HCT116 (cell line): ENCODE results near the gene CA12. TPM values are rescaled to one million over a fixed set of nuclear protein-coding genes. Genes with fewer than 3 reads are reported as not detected.

ENCODE experiments used
- ATAC-seq: fragments of 200-7000 bp; cut with Tn5 transposase; 2 replicates; pipeline ENCODE4 v1.9.1; 2020; ENCODE audit warnings: mild to moderate bottlenecking, moderate library complexity
- BruUV-seq: library from RNA; stranded (reverse); fragments of 400-500 nt; replicated peaks from 2 replicates; lab custom pipeline; 2021; lab: Mats Ljungman, UMichigan
- CTCF ChIA-PET: fragments of 300-600 bp; sonication (Branson Sonifier 250); formaldehyde crosslinking; loops from one replicate; lab custom pipeline; 2021; ENCODE audit warnings: antibody characterized with exemption; lab: Charles Lee
- POLR2A ChIA-PET: fragments of 300-600, 350-600 bp; sonication (Branson Sonifier 250); formaldehyde crosslinking; loops from one replicate; lab custom pipeline; 2021; ENCODE audit warnings: antibody characterized with exemption; lab: Charles Lee
- RAD21 ChIA-PET, 2 experiments: fragments of 300-600 bp; sonication (Branson Sonifier 250); formaldehyde crosslinking; loops; one replicate each; lab custom pipeline; 2023; ENCODE audit warnings: low total read pairs in 2 of 2; ENCODE audit not compliant: uncharacterized antibody in 2 of 2, unreplicated experiment in 2 of 2, low non-redundant PET in 1 of 2; lab: Charles Lee
- DNase-seq: peaks from one replicate; pipeline ENCODE4 v3.0.0-alpha.2; 2010; ENCODE audit warnings: low read depth, low spot score
- H2AFZ ChIP-seq: fragments of 200-600 bp; shearing (Covaris generic), sonication (generic); 2 replicates; pipeline ENCODE4 v1.6.1; 2017; ENCODE audit warnings: low read depth, mixed run types, mixed read lengths, antibody characterized with exemption, low read length; ENCODE audit not compliant: poor library complexity, severe bottlenecking
- H3K27ac ChIP-seq: 2 replicates; pipeline ENCODE4 v1.5.1; 2012; ENCODE audit warnings: low read depth, low read length
- H3K27me3 ChIP-seq: fragments of 200-600 bp; sonication (generic); 2 replicates; pipeline ENCODE4 v1.6.1; 2016; ENCODE audit warnings: mixed run types, low read length, mixed read lengths; ENCODE audit not compliant: insufficient read depth
- H3K36me3 ChIP-seq, 2 experiments: fragments of 200-500 bp in 1 of 2; fragments of 200-600 bp in 1 of 2; sonication (Bioruptor generic) in 1 of 2; sonication (generic) in 1 of 2; 2 replicates each; pipeline versions ENCODE4 v1.5.1 to v1.6.1; 2014 to 2016; ENCODE audit warnings: low read length in 2 of 2, inconsistent platforms in 1 of 2, mixed read lengths in 1 of 2, mixed run types in 1 of 2; ENCODE audit not compliant: insufficient read depth in 2 of 2, control insufficient read depth in 1 of 2
- H3K4me1 ChIP-seq, 2 experiments: fragments of 200-600 bp in 1 of 2; sonication (generic) in 1 of 2; 2 replicates each; pipeline versions ENCODE4 v1.5.1 to v1.6.1; 2012 to 2017; ENCODE audit warnings: low read length in 2 of 2, inconsistent platforms in 1 of 2, mild to moderate bottlenecking in 1 of 2, mixed read lengths in 1 of 2, mixed run types in 1 of 2, moderate library complexity in 1 of 2; ENCODE audit not compliant: insufficient read depth in 2 of 2, control insufficient read depth in 1 of 2
- H3K4me2 ChIP-seq: fragments of 200-600 bp; sonication (generic); 2 replicates; pipeline ENCODE4 v1.6.1; 2017; ENCODE audit warnings: mixed run types, low read length, mixed read lengths
- H3K4me3 ChIP-seq, 2 experiments: fragments of 200-600 bp in 1 of 2; sonication (generic) in 1 of 2; replicated peaks in 1 of 2; 2 replicates each; pipeline ENCODE4 v1.5.1; 2011 to 2016; ENCODE audit warnings: low read length in 2 of 2, control low read depth in 1 of 2, low read depth in 1 of 2, mild to moderate bottlenecking in 1 of 2, mixed read lengths in 1 of 2, mixed run types in 1 of 2
- H3K79me2 ChIP-seq: fragments of 200-600 bp; sonication (generic); 2 replicates; pipeline ENCODE4 v1.6.1; 2017; ENCODE audit warnings: mild to moderate bottlenecking, mixed run types, low read length, moderate library complexity, mixed read lengths; ENCODE audit not compliant: insufficient read depth
- H3K9ac ChIP-seq: fragments of 200-600 bp; sonication (generic); 2 replicates; pipeline ENCODE4 v1.6.1; 2016; ENCODE audit warnings: low read length, mixed read lengths
- H3K9me2 ChIP-seq: fragments of 200-600 bp; sonication (generic), shearing (Covaris generic); 2 replicates; pipeline ENCODE4 v1.6.1; 2017; ENCODE audit warnings: mixed run types, mild to moderate bottlenecking, moderate library complexity; ENCODE audit not compliant: insufficient read depth
- H3K9me3 ChIP-seq, 2 experiments: fragments of 200-500 bp in 1 of 2; fragments of 200-600 bp in 1 of 2; sonication (Bioruptor generic) in 1 of 2; sonication (generic) in 1 of 2; 2 replicates each; pipeline ENCODE4 v1.6.1; 2014 to 2017; ENCODE audit warnings: low read length in 2 of 2, mixed read lengths in 2 of 2, inconsistent platforms in 1 of 2, low read depth in 1 of 2, mild to moderate bottlenecking in 1 of 2, mixed run types in 1 of 2, moderate library complexity in 1 of 2; ENCODE audit not compliant: control insufficient read depth in 1 of 2, insufficient read depth in 1 of 2
- H4K20me1 ChIP-seq: fragments of 200-600 bp; sonication (generic), shearing (Covaris generic); 2 replicates; pipeline ENCODE4 v1.6.1; 2017; ENCODE audit warnings: mixed run types, mild to moderate bottlenecking, moderate library complexity; ENCODE audit not compliant: insufficient read depth
- EGR1 ChIP-seq: IDR thresholded peaks from 2 replicates; pipeline ENCODE4 v1.6.1; 2012; ENCODE audit warnings: low read depth
- ELF1 ChIP-seq: IDR thresholded peaks from 2 replicates; pipeline ENCODE4 v1.6.1; 2012; ENCODE audit warnings: low read depth, borderline replicate concordance
- EZH2phosphoT487 ChIP-seq: fragments of 200-600 bp; IDR thresholded peaks from 2 replicates; pipeline ENCODE4 v1.6.1; 2018; ENCODE audit warnings: antibody characterized with exemption, borderline replicate concordance
- FOSL1 ChIP-seq: IDR thresholded peaks from 2 replicates; pipeline ENCODE4 v1.6.1; 2012; ENCODE audit warnings: low read depth
- JUND ChIP-seq: IDR thresholded peaks from 2 replicates; pipeline ENCODE4 v1.6.1; 2012
- POLR2AphosphoS5 ChIP-seq: IDR thresholded peaks from 2 replicates; pipeline ENCODE4 v1.6.1; 2011; ENCODE audit warnings: mild to moderate bottlenecking, low read depth, low read length, moderate library complexity
- REST ChIP-seq: IDR thresholded peaks from 2 replicates; pipeline ENCODE4 v1.6.1; 2012; ENCODE audit warnings: low read depth
- SP1 ChIP-seq: IDR thresholded peaks from 2 replicates; pipeline ENCODE4 v1.6.1; 2012; ENCODE audit warnings: low read depth
- YY1 ChIP-seq: IDR thresholded peaks from 2 replicates; pipeline ENCODE4 v1.6.1; 2011; ENCODE audit warnings: low read length, low read depth, moderate library complexity, mild to moderate bottlenecking; ENCODE audit not compliant: insufficient replicate concordance; ENCODE audit errors: extremely low read depth
- ZNF274 ChIP-seq: fragments of 200-500 bp; sonication (Bioruptor generic); IDR thresholded peaks from 2 replicates; pipeline ENCODE4 v1.6.1; 2014; ENCODE audit warnings: mild to moderate bottlenecking, low read depth, low read length, inconsistent platforms
- intact Hi-C: fragments of 100-400 bp; cut with micrococcal nuclease; formaldehyde crosslinking; loops from 2 replicates; pipeline ENCODE4 v1.10.0; 2022
- total RNA-seq: library from RNA; stranded (reverse); gene quantifications from one replicate; pipeline ENCODE4 v1.2.1, GENCODE V29; 2021; ENCODE audit not compliant: unreplicated experiment

The CA12 gene
- total RNA-seq, 1 experiment from 2014 or later, result 1.8 TPM

DNA sequence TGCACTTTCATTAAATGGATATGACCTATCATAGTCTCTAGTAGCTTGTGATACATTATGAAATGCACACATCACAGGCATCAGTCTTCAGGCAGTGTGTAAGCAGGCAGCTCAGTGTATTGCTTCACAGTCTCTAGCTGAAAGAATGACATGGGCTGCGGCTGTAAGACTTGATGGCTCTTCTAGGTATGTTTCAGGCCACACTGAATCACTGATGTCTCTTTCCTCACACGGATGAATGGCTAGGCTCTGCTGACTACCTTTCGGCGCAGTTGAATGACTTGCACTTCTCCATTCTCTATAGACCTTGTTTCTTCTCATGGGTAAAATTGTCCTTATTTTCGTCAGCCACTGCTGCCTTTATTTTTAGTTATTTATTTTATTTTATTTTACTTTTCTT is 88.9 kb downstream of the CA12 start (continued):
- TF ChIP-seq REST (no peak), EZH2phosphoT487 (no peak), YY1 (no peak), JUND (no peak), FOSL1 (no peak)

GRCh38 chr15:63292241-63292640 is 89.4 kb downstream of the CA12 start:
- DNase-seq (no peak), ATAC-seq (no peak)
- no peaks in the 10 kb centered on the region for H4K20me1 ChIP-seq
- TF ChIP-seq JUND, result no peak
- no peak for TF ChIP-seq POLR2AphosphoS5
- no peak for TF ChIP-seq SP1
- no peak for TF ChIP-seq EGR1
- TF ChIP-seq ZNF274, result no peak
- no peak for TF ChIP-seq ELF1
- RAD21 ChIA-PET, result no interaction called here
- CTCF ChIA-PET, result interaction anchor here (2.4 kb wide), 1 partner anchor 110 kb away, joined by 17 read pairs; no protein-coding TSS in a partner anchor
- no peak overlapping the region for H3K9ac ChIP-seq
- no TSS peak for BruUV-seq
- H3K9me3 ChIP-seq, result no peaks in the 10 kb centered on the region
- intact Hi-C loops, result no loop called here
- H3K27me3 ChIP-seq, result no peaks in the 10 kb centered on the region
- H3K36me3 ChIP-seq, result no peaks in the 10 kb centered on the region
- POLR2A ChIA-PET, result no interaction called here
- H3K4me3 ChIP-seq, result no peak overlapping the region
- H2AFZ ChIP-seq, result no peak overlapping the region
- no peaks in the 10 kb centered on the region for H3K79me2 ChIP-seq
- no peak overlapping the region for H3K27ac ChIP-seq
- H3K4me1 ChIP-seq, result peaks cover 0 to 7% of the 10 kb centered on the region in 2 experiments; a peak in 2 of 4 replicates
- H3K9me2 ChIP-seq, result no peaks in the 10 kb centered on the region
- no peak overlapping the region for H3K4me2 ChIP-seq
